Embryonic facial prominence (tissue), 1 donor: ENCODE measurements around the gene SBF2.
"Not testable (repeated sequence)": the region's sequence is repeated elsewhere in the genome, so short reads cannot be mapped to it uniquely, and the experiment has no call there.

Experiments
- DNase-seq: peaks from one replicate; pipeline ENCODE4 v3.0.0-alpha.2; 2016; ENCODE audit errors: extremely low spot score

SBF2 gene

DNA sequence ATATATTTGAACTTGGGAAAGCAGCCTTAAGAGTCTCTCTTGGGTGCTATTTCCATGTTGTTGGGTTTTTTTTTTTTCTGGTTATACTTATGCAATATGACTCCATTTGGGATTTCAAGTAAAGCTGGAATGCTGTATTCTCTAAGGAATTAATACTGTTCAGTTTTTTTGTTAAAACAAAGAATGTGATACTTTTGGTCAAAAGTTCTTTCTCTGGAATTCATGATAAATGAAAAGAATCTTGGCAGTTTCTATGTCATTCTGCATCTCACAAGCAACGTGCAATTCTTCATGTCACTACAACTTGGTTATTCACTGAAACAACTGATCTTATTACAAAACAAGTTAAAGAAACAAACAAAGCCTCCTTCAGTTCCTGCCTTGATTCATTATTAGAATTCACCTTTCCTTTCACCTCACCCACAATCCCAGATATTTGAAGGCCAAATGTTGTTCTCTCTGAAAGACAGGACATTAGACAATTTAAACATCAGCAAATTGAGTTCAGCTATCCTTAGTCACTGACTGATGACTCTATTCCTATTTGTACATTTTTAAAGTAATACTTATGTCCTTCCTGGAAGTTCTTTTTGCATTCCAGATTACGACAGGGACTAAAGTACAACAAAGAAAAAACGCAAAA lies 176.2 kb downstream of the SBF2 start:
- DNase-seq = no peak

GRCh38 chr11:10116588-10116987 lies 177.4 kb downstream of the SBF2 start:
- no peak for DNase-seq

- DNase-seq = no peak
Measured at GRCh38 chr11:10114593-10115404, 179.2 kb downstream of the SBF2 start.

DNA sequence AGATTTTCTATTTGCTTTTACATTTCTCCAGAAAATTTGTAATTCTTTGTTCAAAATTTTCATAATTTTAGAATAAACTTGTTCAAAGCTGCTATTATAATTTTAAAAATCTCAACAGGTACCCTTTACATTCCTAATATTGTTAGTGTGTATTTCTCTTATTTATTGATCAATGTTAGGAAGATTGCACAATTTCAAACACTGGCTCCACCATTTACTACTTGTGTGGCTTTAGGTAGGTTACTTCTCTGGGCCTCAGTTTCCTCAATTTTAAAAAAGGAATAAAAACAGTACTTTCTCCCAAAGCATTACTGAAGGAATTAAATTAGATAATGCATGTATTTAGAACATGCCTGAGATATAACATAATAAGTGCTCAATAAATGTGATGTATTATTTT lies 180.2 kb downstream of the SBF2 start:
- DNase-seq = no peak

- no peak for DNase-seq
Measured at GRCh38 chr11:10109806-10110205, 184.2 kb downstream of the SBF2 start.

GRCh38 chr11:10108915-10109680 lies 184.9 kb downstream of the SBF2 start:
- DNase-seq = peak; percentile 13

DNA sequence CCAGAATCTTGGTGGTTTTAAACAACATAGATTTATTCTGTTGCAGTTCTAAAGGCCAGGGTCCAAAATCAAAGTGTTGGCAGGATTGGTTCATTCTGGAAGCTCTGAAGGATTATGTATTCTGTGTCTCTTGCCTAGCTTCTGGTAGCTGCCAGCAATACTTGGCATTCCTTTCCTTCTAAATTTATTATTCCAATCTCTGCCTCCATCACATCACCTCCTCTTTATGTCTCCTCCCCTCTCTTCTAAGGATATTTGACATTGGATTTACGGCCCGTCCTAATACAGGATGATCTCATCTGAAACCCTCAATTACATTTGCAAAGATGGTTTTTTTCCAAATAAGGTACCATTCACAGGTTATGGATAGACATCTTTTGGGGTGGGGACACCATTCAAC lies 186.5 kb downstream of the SBF2 start:
- DNase-seq = no peak

GRCh38 chr11:10097615-10098014 lies 196.4 kb downstream of the SBF2 start:
- DNase-seq = no peak

GRCh38 chr11:10096987-10097386 lies 197.0 kb downstream of the SBF2 start:
- no peak for DNase-seq

GRCh38 chr11:10095412-10096208 lies 198.4 kb downstream of the SBF2 start:
- DNase-seq = no peak

- no peak for DNase-seq
Measured at GRCh38 chr11:10092426-10092825, 201.6 kb downstream of the SBF2 start.

DNA sequence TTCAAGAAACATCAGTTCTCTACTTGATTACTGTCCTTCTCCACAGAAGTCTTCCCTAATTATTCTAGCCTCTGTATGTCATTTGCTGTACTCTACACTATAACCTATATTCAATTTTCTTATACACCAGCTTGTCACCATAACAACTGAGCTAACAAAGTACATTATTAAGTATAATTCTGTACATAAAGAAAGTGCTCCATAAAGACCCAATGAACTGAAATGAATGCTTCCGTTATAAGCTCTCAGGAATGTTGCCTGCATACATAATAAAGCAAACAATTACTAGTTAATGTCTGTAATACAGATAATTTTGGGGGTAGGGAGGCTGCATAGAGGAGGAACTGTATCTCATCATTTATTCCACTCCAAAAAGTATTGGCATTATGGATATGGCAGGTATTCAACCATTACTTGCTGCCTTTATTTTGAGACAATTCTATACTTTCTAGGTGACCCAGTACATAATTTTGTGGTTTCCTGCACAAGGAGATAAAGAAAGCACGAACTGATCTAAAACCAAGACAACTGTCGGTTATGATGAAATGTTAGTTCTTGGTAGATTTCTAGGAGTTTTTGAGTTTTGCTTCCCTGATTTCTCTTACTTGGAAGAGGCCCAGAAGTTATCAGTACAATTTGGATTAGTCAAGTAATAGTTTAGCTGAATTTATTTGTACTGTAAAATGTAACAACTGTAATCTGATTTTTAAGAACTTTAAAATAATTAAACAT lies 202.5 kb downstream of the SBF2 start:
- DNase-seq = no peak

DNA sequence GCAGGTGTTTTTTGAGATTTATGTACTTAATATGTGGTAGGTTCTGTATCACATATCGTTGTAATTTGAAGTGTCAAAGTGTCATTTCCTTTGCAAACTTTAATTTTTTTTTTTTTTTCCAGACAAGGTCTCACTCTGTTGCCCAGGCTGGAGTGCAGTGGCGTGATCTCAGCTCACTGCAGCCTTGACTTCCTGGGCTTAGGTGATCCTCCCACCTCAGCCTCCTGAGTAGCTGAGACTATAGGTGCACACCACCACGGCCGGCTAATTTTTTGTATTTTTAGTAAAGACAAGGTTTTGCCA lies 206.1 kb downstream of the SBF2 start:
- not testable (repeated sequence) for DNase-seq

- DNase-seq = no peak
Measured at GRCh38 chr11:10087186-10087922, 206.7 kb downstream of the SBF2 start.

DNA sequence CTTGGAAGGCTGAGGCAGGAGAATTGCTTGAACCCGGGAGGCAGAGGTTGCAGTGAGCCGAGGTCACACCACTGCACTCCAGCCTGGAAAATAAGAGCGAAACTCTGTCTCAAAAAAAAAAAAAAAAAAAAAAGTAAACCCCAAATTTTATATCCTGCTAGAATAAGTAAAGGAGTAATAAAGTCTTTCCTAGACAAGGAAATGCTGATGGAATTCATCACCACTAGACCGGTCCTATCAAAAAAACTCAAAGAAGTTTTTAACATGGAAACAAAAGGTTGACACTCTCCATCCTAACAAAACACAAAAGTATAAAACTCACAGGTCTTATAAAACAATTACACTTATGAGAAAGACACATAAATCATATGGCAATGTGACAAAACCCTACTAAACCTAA lies 213.9 kb downstream of the SBF2 start:
- no peak for DNase-seq

GRCh38 chr11:10076458-10077141 lies 217.4 kb downstream of the SBF2 start:
- no peak for DNase-seq

- DNase-seq = no peak
Measured at GRCh38 chr11:10075141-10075540, 218.9 kb downstream of the SBF2 start.

GRCh38 chr11:10072841-10073240 lies 221.2 kb downstream of the SBF2 start:
- DNase-seq = no peak

DNA sequence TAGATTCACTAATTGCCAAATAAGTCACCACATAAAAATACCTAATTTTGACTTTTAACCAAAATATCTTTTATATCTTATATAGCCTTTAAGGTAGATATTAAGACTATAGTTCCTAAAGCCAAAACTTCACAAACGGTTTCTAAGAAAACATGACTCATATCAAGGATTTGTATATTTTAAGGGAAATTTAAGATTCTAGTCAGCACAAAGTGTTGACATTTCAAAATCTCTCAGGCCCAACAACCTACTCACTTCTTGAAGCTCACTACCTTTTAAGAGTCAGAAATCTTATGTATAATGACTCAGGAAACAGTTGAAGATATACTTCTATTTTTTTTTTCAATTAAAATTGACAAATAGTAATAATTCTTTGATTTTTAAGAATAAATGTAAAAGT lies 221.9 kb downstream of the SBF2 start:
- DNase-seq = no peak
